ENCODE results near the gene AJUBA.
"Not testable (repeated sequence)": the region's sequence is repeated elsewhere in the genome, so short reads cannot be mapped to it uniquely, and the experiment has no call there.

The AJUBA gene

GRCh38 chr14:23006188-23006534, 23.8 kb upstream of the AJUBA start:
- DNase-seq (ENCODE audit: low read depth), result no peak

DNA sequence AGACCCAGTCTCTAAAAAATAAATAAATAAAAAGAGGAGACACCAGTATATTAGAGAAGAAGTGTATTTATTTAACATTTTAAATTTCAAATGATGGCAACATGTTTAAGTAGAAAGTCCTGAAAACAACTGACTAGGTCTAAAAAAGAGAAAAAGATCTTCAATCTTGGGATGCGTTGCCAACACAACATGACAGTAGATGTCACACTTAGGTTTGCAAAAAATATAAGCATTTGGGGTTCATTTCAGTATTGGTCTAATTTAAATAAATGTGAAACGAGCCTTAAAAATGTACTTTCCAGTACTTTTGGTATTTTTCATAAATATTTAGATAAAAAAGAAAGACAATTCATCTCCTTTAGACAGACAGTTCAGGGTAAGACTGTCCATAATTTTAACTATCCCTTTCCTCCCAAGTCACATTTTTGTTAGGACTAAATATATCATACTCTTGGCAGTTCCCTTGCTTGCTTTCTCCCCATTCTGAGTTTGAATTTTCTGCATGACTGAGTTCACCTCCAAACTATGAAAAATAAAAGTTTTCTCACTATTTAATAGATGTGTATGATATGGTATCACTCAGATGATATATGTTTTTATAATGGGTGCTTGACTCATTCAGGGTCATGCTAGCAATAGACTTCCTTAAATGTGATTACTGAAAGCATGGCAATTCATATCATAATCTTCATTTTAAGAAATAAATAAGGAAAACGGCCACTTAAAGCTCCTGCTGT, 23.3 kb upstream of the AJUBA start:
- no peak for DNase-seq (ENCODE audit: low read depth)

GRCh38 chr14:23004274-23004673, 21.9 kb upstream of the AJUBA start:
- not testable (repeated sequence) for DNase-seq (ENCODE audit: low read depth)

DNA sequence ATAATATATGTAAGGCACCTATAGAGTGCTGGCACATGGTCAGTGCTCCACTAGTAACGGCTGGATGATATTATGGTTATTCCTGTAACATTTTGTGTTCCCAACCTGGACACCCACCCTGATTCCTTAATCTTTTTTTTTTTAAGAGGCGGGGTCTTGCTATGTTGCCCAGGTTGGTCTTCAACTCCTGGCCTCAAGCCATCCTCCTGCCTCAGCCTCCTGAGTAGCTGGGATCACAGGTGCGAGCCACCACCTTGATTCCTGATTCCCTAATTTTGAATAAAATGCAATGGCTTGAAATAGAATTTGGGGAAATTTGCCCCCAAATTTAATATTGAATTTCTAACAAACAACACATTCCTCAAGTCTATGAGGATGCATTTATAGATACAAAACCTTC, 20.2 kb upstream of the AJUBA start:
- DNase-seq (ENCODE audit: low read depth), result no peak

GRCh38 chr14:23000860-23001259, 18.5 kb upstream of the AJUBA start:
- DNase-seq (ENCODE audit: low read depth), result no peak

DNA sequence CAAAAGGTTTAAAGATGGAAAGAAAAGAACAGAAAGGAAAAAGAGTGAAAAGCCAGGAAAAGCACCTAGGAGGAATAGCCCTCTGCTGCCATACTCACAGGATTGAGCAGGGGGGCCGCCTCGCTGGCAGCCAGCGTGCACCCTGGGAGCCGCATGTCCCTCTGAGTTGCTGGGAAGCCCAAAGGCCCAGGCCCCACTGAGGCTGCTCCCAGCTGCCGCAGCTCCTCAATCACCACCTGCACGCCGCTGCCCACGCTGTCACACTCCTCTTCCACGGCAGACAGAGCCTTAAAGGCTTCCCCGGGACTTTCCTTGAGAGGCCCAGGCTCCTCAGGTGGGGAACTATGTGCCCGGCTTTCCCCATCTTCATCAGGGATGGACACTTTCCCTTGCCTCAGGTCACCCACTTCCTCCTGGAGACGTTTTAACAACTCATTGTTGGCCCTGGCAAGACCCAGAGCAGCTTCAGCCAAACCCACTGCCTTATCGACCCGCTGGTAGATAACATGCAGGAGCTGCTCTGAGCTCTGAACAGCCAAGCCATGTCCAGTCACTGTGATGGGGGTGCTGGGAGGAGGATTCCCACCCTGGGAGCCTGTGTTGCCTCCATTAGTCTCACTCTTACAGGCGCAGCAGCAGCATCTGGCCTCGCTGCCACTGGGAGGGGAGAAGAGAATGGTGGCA, 16.1 kb upstream of the AJUBA start:
- no peak for DNase-seq (ENCODE audit: low read depth)

DNA sequence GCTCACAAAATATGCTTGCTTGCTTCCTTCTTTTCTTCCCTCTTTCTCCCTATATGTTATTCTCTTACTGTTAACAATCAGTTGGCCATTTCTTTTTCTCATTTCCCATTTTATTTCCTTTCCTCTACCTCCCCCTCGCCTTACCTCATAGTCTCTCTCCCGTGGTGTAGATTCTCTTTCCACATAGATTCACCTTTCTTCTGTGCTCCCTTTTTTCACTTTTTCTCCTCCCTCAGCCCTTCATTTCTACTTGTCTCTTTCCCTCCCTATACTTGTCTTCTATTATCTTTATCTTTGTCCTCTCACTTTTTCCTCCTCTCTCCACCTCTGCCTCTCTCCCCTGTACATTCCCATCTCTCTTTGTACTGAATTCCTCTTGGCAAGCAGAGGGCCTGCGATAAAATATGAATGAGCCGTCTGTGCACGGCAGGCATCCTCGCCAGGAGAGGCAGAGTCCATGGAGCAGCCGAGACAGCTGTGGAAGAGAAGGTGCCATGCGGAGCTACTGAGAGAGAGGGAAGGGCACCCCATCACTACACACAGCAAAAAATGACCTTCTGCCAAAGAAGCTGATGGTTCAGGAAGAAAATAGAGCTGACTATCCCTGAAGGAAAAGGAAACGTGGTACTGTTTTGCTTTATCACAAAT, 15.4 kb upstream of the AJUBA start:
- DNase-seq (ENCODE audit: low read depth), result no peak

DNA sequence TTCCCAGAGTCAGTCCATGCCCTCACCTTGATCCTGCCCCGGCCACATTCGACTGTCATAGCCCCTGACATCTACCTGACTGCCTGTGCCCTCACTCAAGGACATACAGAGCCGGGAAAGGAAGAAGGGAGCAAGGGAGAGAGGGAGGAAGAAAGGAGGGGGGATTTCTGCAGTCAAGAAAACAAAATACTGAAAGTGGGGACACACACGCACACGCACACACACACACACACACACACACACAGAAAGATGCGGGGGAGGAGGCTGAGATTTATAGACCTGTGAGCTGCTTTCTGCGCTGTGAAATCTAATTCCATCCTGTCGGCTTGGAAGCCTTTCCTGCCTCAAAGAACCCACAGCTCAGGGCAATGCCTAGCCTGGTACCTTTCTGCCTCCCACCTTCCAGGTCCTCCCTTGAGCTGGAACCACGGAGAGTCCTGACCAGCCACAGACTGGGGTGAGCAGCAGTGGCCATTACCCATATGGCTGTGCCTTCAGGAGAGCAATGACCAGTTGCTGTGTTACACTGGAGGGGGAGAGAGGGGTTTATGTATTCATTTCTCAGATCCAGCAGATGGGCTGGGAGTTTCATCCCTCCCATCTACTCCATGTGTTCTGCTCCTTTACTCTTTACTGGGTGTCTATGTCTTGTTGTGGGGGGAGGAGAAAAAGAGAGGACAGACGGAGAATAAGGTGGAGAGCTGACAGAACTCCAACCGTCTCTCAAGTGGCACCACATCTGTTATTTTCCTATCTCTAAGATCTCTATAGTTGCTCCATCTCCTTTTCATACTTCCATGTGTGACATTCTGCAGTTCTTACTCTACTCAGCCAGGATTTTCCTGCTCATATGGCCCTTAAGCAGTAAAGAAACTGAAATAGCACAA, 14.7 kb upstream of the AJUBA start:
- no peak for DNase-seq (ENCODE audit: low read depth)

- DNase-seq (ENCODE audit: low read depth), result no peak
Observed at GRCh38 chr14:22995889-22996625, 13.7 kb upstream of the AJUBA start.

- DNase-seq (ENCODE audit: low read depth), result no peak
Observed at GRCh38 chr14:22994762-22995275, 12.5 kb upstream of the AJUBA start.

GRCh38 chr14:22993517-22993916, 11.2 kb upstream of the AJUBA start:
- no peak for DNase-seq (ENCODE audit: low read depth)

GRCh38 chr14:22991852-22992251, 9.5 kb upstream of the AJUBA start:
- DNase-seq (ENCODE audit: low read depth), result no peak

GRCh38 chr14:22987291-22987690, 4.9 kb upstream of the AJUBA start:
- DNase-seq (ENCODE audit: low read depth), result no peak

- DNase-seq (ENCODE audit: low read depth), result no peak
Observed at GRCh38 chr14:22986508-22987054, 4.2 kb upstream of the AJUBA start.

DNA sequence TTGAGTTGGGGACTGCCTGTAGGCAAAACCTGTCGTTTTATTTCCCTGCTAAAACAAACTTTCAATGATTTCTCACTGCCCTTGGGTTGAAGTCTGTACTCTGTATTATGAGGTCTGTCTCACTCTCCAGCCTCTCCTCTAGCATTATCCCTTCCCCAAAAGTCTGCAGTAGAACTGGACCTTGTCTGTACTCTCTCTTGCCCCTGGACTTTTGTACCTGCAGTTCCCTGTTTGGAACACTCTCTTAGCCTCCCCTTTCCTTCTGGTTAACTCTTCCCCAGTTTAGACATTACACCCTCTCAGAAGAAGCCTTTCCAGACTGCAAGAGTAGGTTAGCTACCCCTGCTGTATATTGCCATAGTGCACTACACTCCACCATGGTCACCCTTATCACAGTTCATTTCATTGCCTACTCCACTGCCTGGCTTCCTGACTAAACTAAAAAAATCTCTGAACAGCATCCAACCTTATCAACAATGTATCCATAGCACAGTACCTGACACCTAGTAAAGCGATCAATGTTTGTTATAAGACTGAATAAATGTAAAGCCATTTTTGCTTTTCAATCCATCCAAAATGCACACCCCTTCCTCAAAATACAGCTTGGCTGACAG, 3.6 kb upstream of the AJUBA start:
- no peak for DNase-seq (ENCODE audit: low read depth)

GRCh38 chr14:22984959-22985658, 2.8 kb upstream of the AJUBA start:
- DNase-seq (ENCODE audit: low read depth), result no peak

- no peak for DNase-seq (ENCODE audit: low read depth)
Observed at GRCh38 chr14:22981876-22982476, 375 bp downstream of the AJUBA start.

DNA sequence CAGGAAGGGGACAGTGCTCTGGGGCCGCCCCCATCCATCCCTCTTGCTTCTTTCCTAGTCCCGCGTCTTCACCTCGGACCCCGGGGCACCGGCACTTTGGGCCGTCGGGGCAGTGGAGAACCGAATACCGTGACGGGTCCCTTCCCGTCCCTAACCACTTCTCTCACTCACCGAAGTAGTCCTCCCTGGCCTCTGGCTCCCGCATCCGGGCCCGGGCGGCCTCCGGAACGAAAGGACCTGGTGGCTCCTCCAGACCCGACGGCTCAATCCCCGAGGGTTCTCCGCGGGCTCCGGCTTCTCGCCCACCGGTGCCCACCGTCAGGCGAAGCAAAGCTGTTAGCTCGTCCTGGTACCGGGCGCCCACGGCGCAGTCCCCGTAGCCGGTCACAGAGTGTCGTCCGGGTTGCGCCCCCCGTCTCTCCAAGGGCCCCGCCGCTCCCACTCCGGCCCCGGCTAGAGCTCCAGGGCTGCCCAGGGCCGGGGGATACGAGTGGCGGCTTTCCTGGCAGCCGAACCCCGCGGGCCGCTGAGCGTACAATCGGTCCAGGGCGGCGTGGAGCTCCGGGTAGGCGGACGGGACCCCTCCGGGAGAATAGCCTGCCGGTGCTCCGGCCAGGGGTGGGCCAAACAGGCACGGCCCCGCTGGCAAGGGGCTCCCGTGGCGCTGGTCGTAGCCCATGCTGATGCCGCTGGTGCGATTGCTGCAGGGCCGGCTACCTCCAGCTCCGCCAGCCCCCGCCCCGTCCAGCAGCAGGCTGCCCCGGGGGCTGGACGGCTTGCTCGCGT, 1.1 kb downstream of the AJUBA start:
- no peak for DNase-seq (ENCODE audit: low read depth)

GRCh38 chr14:22980672-22981089, 1.7 kb downstream of the AJUBA start:
- no peak for DNase-seq (ENCODE audit: low read depth)

Data from HS-5 (cell line).